ENCODE results near the gene TRERF1.

DNA sequence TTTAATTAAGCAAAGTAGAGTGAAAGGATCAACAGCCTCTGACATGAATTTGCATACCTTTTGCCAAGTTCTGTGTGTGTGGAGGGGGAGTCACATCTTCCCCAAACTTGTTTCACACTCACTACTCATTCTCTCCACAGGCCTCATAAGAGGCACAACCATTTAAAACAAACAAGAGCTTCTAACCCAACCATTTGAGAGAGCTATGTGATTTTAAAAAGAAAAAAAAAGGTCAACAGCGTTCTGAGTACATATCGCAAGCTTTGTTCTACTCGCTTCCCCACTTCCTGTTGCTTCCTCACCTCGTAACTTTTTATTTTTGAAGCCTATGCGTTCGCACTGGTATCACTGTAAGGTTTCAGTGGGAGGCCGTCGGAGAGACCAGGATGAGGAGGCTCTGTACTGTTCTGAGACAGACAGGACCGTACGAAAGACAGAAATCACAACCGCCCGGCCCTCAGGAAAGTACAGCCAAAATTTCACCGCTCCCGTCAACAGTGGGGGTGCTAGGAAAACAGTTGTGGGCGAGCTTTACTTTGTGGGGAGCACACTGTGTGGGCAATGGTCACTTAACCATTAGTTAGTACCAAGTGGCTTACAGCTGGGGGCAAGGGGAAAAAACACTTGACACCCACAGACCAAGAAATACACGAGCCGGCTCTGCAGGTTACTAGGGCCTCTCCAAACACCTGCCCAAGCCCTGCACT is 61.3 kb downstream of the TRERF1 start:
- TF ChIP-seq EZH2 (IDR thresholded peaks at IDR 0.05) (no peak), POLR2AphosphoS5 (IDR thresholded peaks at IDR 0.05; ENCODE audit: borderline replicate concordance, low read depth, low read length) (no peak)

Data from SK-N-MC (cell line).